GM19328 (cell line): Measurements from ENCODE around the gene FN1.
"Not testable (repeated sequence)": the region's sequence is repeated elsewhere in the genome, so short reads cannot be mapped to it uniquely, and the experiment has no call there.

Source experiments
- ATAC-seq: cut with Tn5 transposase; IDR thresholded peaks from one replicate; pipeline ENCODE4 v1.9.1; 2021; ENCODE audit warnings: mild to moderate bottlenecking, moderate library complexity; ENCODE audit not compliant: unreplicated experiment

Gene FN1

DNA sequence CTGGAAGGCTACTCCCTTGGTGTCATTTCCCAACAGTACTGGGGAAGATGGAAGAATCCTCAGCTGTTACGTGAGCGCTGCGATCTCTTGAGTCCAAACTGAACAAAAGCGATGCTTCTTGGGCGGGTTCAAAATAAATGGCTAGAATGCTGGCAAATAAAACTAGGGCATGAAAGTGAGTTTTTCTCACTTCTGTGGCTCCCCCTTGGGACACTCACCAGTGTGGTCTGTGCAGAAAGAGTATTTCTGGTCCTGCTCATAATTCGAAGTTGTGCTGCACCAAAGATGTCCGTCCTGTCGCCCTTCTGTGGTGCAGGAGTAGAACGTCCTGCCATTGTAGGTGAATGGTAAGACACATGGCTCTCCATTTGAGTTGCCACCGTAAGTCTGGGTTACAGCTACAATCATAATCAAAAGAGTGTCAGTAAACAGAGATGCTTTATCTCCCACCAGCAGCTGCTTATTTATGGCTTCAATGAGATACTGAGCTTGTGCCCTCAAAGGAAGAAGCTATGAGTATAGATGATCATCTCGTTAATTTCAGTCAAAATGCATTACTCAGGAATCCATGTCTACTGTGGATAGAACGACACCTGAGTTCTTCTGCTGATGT lies 11.8 kb downstream of the FN1 start:
- ATAC-seq: no peak

DNA sequence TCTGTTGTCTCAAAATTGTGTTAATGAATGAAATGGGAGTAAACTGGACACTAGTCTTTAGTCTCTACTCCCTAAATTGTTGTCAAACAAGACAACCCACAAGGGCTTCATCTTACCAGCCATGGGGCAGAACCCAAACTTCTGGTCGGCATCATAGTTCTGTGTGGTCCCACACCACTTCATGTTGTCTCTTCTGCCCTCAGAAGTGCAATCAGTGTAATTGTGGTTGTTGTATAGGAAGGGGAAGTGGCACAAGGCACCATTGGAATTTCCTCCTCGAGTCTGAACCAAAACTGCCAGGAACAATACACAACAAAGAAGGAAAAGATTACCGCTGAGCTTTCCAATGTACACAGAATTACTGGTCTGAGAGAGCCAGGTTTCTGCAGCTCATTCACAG lies 12.6 kb downstream of the FN1 start:
- no peak for ATAC-seq

DNA sequence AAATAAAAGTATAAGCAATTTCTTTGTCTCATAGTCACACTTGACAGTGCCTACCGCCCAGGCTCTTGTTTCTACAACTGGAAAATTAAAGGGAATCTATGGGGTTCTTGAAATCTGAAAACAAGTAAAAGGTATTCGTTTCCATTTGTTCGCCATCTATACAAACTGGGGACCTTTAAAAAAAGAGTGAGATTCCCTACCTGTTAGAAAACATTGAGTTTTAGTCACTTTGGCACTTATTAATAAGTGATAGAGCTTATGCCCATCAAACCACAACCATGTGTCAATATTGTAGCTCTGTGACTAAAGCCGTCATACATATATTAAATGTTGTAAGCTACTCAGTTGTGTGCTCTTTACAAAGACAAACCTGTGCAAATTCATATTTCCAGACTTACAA lies 13.2 kb downstream of the FN1 start:
- ATAC-seq: no peak

DNA sequence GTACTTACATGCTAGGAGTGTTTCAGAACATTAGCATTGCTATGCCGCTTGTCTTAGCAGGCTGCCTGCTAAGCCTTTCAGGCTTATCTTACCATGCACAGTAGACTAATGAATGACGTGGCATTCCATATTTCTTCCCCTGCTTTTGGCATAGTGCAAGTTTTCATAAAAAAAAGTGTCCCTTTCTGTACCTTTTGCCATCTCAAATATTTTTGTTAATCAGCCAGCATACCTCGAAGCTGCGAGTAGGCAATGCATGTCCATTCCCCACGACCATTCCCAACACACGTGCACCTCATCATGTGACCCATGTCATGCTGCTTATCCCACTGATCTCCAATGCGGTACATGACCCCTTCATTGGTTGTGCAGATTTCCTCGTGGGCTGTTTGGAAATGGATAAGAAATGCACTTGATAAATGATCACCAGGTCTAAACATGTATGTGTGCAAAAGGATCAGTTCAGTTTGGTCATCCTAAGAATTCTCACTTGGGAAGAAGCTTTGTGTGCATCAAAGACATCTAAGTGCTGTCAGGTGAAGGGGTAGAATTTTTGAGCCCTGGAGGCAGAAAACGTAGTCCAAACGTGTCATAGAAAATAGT lies 13.9 kb downstream of the FN1 start:
- no peak for ATAC-seq

DNA sequence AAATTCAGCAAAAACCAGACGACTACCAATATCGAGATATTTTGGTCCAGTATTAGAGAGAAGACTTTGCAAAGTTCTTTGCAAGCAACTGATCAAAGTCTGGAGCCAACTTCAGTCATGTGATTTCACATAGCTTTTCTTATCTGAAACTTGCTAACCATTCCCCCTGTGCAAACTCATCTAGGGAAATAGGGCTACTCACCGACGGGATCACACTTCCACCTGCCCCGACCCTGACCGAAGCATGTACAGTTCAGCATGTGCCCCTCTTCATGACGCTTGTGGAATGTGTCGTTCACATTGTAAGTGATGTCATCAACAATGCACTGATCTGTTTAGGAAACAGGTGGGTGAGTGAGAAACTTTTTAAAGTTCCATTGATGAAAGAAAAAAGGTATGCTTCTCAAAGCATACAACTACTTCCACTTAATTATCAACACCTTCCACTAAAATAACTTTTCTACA lies 15.4 kb downstream of the FN1 start:
- no peak for ATAC-seq

DNA sequence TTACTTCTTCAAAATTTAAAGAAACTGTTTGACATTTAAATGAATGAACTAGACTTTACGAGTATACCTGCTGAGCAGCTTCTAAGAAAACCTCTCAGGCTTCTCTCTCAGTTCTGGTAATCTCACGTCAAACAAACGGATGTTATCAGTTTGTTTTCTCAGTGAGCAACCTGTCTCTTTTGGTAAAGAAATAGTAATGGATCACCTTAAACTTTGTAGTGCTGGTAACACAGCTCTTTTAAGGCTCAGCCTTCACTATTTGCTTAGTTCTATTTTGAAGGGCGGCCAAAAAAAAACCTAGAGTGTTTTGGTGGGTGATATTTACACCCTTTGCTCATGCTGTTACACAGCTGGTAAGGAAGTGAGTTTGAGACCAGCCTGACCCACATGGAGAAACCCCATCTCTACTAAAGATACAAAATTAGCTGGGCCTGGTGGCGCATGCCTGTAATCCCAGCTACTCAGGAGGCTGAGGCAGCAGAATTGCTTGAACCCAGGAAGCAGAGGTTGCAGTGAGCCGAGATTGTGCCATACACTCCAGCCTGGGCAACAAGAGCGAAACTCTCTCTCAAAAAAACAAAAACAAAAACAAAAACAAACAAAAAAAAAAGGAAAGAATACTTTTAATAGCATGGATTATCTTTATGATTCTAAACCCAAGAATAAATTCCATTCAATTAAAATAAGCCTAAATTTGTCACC lies 15.9 kb downstream of the FN1 start:
- no peak for ATAC-seq

DNA sequence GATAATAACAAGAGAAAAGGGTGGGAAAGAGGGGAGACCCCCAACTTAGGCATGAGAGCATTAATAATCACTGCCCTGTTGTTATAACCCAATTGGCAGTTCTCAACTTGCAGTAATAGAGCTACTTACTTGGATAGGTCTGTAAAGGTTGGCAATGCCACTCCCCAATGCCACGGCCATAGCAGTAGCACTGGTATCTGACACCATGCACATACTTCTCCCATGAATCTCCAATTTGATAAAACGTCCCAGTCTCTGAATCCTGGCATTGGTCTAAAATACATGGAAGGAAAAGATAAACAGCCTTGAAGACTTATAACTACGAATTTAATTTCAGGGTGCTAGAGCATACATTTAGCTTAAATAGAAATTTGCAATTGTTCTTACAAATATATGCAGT lies 16.8 kb downstream of the FN1 start:
- ATAC-seq: no peak

DNA sequence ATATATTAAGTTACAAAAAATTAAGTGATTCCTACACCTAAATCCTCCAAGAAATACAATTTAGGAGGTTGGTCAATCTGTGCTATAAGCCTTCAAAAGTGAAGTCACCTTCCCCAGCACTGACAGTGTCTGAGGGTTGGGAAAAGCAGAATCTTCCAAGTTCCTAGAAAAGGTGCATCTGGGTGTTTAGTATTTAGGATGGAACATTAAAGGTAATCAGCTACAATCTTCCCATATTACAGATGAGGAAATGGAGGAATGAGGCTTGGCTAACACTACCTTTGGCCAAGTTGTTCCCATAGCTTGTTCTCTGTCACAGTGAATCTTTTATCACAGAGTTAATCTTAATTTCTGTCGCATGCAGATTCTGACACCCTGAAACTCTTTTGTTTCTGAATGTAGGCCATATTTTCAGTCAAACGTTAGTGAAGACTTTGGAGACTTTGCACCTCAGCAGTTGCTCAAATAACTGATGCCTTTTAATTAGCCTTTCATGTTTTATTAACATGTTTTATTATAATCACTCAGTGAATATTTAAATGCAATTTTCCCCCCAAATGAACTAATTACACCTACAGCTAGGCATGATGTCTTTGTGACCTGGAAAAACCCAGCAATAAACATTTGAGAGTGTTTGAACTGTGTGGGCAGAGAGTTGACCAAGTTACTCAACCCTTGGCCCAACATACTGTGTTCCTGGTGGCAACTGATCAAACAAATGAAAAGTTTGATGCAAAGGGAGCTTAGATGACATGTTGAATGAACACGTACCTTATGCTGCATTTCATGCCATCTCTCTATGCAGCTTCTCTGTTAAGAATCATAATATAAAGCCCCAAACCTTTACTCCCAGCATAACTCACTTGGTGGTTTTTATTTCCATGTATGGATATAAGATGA lies 17.6 kb downstream of the FN1 start:
- no peak for ATAC-seq

DNA sequence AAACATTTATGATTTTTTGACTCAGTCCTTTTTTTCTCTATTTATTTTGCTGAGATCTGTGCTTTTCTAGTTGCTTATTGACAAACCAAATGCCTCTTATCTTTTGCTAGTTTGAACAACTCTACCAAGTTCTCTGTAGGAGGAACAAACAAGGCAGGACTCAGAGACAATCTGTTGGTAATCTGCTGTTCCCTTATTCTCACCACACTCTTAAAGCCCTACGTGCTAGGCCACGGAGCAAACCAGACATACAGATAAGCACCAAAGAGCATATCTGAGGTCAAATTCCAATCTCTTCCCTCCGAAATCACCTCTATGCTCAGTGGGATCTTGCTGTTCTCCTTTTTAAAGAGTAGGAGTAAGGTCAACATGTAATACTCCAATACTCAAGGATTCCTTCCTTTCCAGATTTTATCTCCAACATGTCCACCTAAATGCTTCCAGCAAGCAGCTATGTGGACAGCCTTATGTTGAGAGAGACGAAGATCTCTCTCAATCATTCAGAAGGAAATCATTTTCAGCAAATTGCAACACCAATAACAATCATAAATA lies 18.4 kb downstream of the FN1 start:
- ATAC-seq: no peak

DNA sequence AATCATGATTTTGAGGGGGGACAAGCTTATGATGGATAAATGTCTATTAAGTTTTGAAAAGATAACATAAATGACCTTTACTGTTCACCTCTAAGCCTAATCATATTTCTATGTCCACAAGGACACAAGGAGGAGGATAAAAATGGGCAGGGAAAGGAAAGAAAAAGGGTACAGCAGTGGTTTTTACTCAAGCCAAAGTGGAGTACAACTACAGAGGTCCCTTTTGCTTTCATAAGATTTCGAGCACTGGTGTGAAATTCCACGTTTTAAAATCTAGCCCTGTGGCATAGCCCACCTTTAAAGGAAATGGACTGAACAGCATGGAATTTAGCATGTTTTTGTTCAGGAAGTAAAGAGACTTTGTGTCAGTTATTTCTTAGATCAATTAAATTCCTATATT lies 19.2 kb downstream of the FN1 start:
- no peak for ATAC-seq

DNA sequence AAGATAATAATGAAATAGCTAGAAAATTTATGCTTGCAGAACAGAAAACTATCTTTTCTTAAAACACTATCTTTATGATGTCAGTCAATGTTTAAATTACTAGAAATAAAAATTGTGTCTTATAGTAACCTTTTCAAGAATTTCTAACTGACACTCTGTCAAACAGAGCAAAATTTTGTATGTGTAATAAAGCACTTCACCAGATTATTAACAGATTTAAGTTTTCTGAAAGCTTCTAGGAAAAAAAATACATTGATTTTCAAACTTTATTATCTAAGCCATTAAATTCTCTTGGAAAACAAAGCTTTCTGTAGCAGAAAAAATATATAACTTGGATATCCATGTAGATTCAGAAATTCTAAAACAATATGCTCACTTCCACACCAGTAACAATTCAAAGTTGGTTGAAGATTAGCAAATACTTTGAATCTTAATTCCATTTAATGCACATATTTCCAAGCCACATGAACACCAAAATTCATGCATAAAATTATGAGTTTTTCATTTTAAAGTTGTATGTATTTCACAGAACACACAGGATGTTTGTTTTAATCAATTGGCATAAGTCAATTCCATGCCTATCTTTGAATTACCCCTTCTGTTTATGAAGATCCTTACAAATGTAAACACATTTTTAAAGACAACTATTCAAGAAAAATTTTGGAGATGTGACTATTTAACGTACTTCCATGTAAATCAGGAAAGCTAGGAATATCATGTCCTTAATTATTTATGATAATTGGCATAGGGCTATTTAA lies 19.9 kb downstream of the FN1 start:
- no peak for ATAC-seq

DNA sequence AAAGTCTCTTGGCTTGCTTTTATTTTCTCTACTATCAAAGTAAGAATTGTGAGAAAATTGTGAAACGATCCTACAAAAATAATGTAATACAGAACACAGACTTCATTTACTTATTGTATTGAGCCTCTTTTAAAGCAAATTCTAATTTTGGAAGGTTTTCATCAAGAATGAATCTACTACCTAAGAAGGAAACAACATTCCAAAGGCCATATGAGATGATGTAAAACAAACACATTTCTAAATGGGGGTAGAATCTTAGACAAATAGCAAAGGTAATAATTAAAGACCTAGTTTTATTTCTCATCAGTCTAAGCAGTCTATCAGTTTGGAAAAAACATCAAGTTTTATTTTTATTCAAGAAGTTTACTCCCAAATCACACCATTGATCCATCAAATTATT lies 20.6 kb downstream of the FN1 start:
- ATAC-seq: no peak

DNA sequence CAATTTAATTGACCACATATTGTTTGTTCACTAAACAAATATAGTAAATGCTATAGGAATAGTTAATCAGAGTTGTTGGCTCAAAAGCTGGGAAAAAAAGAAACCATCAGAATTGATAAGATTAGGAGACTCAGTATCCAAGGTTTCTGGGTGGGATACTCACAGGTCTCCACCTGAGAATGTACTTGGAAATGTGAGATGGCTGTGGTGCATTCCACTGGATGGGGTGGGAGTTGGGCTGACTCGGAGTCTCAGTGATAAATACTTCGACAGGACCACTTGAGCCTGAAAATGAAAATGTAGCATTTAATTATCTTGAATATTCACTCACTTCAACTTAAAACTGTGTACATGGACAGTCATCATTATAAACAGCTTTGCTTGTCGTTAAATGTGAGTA lies 21.2 kb downstream of the FN1 start:
- no peak for ATAC-seq

DNA sequence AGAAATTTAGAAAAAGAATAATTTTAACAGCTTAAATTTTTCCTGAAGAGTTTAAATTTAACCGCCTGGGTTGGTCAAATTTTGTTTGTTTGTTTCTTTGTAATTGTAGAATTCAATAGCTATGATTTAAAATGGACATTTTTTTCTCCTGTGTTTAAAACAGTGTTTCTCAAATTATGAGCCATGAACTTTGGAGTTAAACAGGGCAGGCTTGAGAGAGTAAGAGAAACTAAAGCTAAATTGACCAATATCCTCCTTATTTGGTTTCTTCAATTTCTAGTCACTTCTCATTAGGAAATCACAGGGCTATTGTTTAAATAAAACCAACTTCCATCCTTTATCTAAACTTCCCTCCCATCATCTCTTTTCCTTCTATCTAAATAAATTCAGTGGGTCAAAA lies 21.9 kb downstream of the FN1 start:
- ATAC-seq: no peak

DNA sequence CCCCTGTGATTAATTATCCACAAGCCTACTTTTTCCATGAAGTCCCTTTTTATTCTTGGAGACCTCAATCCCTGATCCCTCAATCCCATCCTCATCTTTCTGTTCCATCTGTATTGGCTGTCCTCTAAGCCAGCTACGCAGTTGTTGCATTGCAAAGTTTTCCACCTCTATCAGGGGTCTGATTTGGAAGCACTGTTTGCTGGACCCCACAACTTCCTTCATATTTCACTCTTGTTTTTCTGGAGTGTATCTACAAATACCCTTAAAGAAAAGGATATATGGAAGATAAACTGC lies 22.4 kb downstream of the FN1 start:
- ATAC-seq: no peak

DNA sequence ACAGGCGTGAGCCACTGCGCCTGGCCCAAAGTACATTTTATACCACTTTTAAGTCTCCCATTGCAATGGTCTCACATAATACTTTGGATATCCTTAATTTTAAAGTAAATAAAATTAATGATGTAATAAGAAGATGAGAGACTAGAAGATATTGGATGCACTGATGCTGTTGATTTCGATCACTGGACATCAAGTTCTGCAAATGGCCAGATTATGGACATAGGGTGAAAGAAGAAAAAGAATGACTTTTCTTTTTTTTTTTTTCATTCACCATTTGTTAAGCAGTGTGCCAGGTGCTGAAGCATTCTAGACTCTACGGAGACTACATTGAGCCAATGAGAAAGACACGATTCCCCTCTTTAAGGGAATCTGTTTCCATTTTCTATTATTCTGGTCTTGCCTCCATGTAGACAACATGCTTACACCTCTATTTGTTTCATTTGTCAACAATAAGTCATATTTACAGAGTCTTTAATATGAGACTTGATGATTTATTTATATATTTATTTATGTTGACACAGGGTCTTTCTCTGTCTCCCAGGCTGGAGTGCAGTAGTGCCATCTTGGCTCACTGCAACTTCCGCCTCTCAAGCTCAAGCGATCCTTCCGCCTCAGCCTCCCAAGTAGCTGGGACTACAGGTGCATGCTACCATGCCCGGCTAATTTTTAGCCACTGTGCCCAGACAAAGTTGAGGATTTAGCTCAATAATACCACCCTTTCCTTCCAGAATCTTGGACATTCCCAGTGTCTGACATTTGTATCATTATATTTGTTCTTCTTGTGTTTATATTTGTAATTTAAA lies 23.7 kb downstream of the FN1 start:
- ATAC-seq: no peak

DNA sequence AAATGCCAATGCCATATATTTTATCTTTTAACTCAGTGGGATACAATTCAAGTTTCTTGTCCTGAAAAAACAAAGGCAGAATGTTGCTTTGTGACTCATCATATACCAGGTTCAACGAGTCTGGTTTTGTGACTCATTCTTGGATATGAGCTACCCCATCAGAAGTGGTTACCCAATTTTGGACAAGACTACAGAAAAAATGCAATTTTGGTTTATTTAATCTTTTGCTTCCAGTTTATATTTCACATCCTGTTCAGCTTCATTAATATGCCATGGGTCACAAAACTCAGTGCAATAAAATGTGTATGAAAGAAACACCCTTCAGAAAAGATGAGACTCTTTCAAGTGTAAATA lies 25.0 kb downstream of the FN1 start:
- no peak for ATAC-seq

DNA sequence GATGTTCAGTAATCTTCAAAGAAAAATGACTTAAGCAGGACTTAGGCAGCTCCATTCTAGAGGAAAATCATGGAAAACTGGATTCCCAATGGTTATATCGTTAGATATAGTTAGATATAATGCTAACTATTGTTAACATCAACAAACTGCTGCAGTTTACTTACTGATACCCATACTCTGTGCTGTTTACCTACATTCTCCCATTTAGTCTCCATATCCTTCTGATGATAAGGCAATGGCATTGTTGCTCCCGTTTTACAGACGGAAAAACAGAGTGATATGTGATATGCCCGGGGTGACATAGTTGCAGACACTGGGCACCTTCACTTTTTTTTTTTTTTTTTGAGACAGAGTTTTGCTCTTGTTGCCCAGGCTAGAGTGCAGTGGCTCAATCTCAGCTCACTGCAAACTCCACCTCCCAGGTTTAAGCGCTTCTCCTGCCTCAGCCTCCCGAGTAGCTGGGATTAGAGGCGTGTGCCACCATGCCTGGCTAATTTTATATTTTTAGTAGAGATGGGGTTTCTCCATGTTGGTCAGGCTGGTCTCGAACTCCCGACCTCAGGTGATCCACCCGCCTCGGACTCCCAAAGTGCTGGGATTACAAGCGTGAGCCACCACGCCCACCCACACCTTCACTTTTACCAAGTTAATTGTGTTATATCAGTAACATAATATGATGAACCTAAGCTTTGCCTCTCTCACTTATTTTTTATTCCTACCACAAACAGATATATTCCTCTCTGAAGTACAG lies 25.5 kb downstream of the FN1 start:
- not testable (repeated sequence) for ATAC-seq
